ENCODE results near the gene GLA.

DNA sequence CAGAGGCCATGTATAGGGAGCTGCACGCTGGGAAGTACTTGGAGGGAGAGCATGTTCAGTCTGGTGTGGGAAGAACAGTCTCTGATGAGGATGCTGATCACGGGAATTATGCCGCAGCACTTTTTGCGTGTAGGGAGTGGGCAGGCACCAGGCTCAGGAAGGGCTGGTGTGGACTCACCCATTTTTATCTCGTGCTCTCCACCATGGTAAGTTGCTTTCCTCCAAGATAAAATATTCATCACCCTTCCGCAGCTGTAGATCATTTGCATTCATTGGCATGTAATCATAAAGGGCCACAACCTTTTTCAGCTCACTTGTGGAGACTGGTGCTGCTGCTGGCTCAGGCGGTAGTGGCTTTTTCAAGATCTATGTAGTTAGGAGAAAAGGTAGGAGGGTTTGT is 47.3 kb downstream of the GLA start:
- TF ChIP-seq, protein P1, sequence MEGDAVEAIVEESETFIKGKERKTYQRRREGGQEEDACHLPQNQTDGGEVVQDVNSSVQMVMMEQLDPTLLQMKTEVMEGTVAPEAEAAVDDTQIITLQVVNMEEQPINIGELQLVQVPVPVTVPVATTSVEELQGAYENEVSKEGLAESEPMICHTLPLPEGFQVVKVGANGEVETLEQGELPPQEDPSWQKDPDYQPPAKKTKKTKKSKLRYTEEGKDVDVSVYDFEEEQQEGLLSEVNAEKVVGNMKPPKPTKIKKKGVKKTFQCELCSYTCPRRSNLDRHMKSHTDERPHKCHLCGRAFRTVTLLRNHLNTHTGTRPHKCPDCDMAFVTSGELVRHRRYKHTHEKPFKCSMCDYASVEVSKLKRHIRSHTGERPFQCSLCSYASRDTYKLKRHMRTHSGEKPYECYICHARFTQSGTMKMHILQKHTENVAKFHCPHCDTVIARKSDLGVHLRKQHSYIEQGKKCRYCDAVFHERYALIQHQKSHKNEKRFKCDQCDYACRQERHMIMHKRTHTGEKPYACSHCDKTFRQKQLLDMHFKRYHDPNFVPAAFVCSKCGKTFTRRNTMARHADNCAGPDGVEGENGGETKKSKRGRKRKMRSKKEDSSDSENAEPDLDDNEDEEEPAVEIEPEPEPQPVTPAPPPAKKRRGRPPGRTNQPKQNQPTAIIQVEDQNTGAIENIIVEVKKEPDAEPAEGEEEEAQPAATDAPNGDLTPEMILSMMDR (conservative IDR thresholded peaks at IDR 0.05; ENCODE audit: low read depth, low read length), result no peak
- no peak for TF ChIP-seq MXI1 (IDR thresholded peaks at IDR 0.05; ENCODE audit: borderline replicate concordance, low read depth, low read length)
- TF ChIP-seq CEBPB (IDR thresholded peaks at IDR 0.05; ENCODE audit: low read depth, low read length), result no peak
- TF ChIP-seq MAZ (IDR thresholded peaks at IDR 0.05; ENCODE audit: borderline replicate concordance, low read depth, low read length), result no peak
- TF ChIP-seq MAFK (IDR thresholded peaks at IDR 0.05; ENCODE audit: low read depth, low read length), result no peak
- TF ChIP-seq, protein P2, sequence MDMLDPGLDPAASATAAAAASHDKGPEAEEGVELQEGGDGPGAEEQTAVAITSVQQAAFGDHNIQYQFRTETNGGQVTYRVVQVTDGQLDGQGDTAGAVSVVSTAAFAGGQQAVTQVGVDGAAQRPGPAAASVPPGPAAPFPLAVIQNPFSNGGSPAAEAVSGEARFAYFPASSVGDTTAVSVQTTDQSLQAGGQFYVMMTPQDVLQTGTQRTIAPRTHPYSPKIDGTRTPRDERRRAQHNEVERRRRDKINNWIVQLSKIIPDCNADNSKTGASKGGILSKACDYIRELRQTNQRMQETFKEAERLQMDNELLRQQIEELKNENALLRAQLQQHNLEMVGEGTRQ (IDR thresholded peaks at IDR 0.05; ENCODE audit: low read depth, low read length), result no peak
- no peak for TF ChIP-seq POLR2A (IDR thresholded peaks at IDR 0.05; ENCODE audit: low read depth, low read length)
- TF ChIP-seq, protein P3, sequence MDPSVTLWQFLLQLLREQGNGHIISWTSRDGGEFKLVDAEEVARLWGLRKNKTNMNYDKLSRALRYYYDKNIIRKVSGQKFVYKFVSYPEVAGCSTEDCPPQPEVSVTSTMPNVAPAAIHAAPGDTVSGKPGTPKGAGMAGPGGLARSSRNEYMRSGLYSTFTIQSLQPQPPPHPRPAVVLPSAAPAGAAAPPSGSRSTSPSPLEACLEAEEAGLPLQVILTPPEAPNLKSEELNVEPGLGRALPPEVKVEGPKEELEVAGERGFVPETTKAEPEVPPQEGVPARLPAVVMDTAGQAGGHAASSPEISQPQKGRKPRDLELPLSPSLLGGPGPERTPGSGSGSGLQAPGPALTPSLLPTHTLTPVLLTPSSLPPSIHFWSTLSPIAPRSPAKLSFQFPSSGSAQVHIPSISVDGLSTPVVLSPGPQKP (IDR thresholded peaks at IDR 0.05; ENCODE audit: borderline replicate concordance, low read depth, low read length), result no peak
- no peak for TF ChIP-seq RCOR1 (IDR thresholded peaks at IDR 0.05; ENCODE audit: insufficient replicate concordance, low read length)
- TF ChIP-seq RAD21 (IDR thresholded peaks at IDR 0.05; ENCODE audit: low read length), result no peak
- TF ChIP-seq NFE2L2 (IDR thresholded peaks at IDR 0.05; ENCODE audit: low read depth, low read length), result no peak
- no peak for TF ChIP-seq BHLHE40 (IDR thresholded peaks at IDR 0.05; ENCODE audit: low read depth, low read length)
- no peak for TF ChIP-seq SMC3 (IDR thresholded peaks at IDR 0.05; ENCODE audit: low read depth, low read length)
- TF ChIP-seq RFX5 (IDR thresholded peaks at IDR 0.05; ENCODE audit: low read depth, low read length), result no peak
